ENCODE measurements around the gene FYB1. TPM values are rescaled to one million over a fixed set of nuclear protein-coding genes. Genes with fewer than 3 reads are reported as not detected.

Gene FYB1
- total and polyA plus RNA-seq, 2 of the 4 experiments (the other 2 are of a cell fraction) = not detected

GRCh38 chr5:39225405-39226099 lies 6.2 kb upstream of the FYB1 start:
- TF ChIP-seq CEBPB (IDR thresholded peaks at IDR 0.05; ENCODE audit: low read depth, low read length) (no peak), RAD21 (IDR thresholded peaks at IDR 0.05; ENCODE audit: low read length) (no peak), NFE2L2 (IDR thresholded peaks at IDR 0.05; ENCODE audit: low read depth, low read length) (no peak), SMC3 (IDR thresholded peaks at IDR 0.05; ENCODE audit: low read depth, low read length) (no peak), MAZ (IDR thresholded peaks at IDR 0.05; ENCODE audit: borderline replicate concordance, low read depth, low read length) (no peak), RFX5 (IDR thresholded peaks at IDR 0.05; ENCODE audit: low read depth, low read length) (no peak), FOS (IDR thresholded peaks at IDR 0.05; ENCODE audit: low read depth, low read length) (no peak), CHD1 (IDR thresholded peaks at IDR 0.05; ENCODE audit: low read depth, low read length) (no peak), ELK1 (IDR thresholded peaks at IDR 0.05; ENCODE audit: borderline replicate concordance, low read depth, low read length) (no peak), USF2 (IDR thresholded peaks at IDR 0.05; ENCODE audit: low read depth, low read length) (no peak), RCOR1 (IDR thresholded peaks at IDR 0.05; ENCODE audit: insufficient replicate concordance, low read length) (no peak), MXI1 (IDR thresholded peaks at IDR 0.05; ENCODE audit: borderline replicate concordance, low read depth, low read length) (no peak), BHLHE40 (IDR thresholded peaks at IDR 0.05; ENCODE audit: low read depth, low read length) (no peak), MAFK (IDR thresholded peaks at IDR 0.05; ENCODE audit: low read depth, low read length) (no peak)
- ChIA-PET CTCF (no interaction called here), POLR2A (ENCODE audit: unreplicated experiment) (no interaction called here)
- intact Hi-C loops (cut with micrococcal nuclease) (no loop called here), in situ Hi-C loops (cut with MboI; ENCODE audit: low sequenced_read_pairs) (no loop called here), dilution Hi-C loops (cut with HindIII; ENCODE audit: low sequenced_read_pairs, unreplicated experiment) (no loop called here)
- Histone ChIP-seq H2BK15ac (ENCODE audit: low read depth, low read length) (no peak overlapping the region), H3K4me1 (ENCODE audit: control insufficient read depth, insufficient read depth, low read length) (no peaks in the 10 kb centered on the region), H4K5ac (ENCODE audit: low read depth, low read length) (no peak overlapping the region), H3K27ac (ENCODE audit: insufficient read depth, low read length) (no peak overlapping the region), H3K9me3 (ENCODE audit: control insufficient read depth, insufficient read depth, low read length) (no peaks in the 10 kb centered on the region), H3K79me1 (ENCODE audit: low read depth in 1 of 2, low read length in 2 of 2) (no peaks in the 10 kb centered on the region), H4K91ac (ENCODE audit: insufficient read depth, low read depth, low read length) (no peak overlapping the region), H3K23ac (ENCODE audit: low read depth, low read length) (no peak overlapping the region), H3K56ac (ENCODE audit: extremely low read depth, insufficient read depth, low read length) (no peak overlapping the region), H3K27me3 (ENCODE audit: control insufficient read depth, insufficient read depth, low read length) (peaks cover 12% of the 10 kb centered on the region), H3K4me2 (ENCODE audit: low read depth, low read length) (no peak overlapping the region), H2BK20ac (ENCODE audit: low read depth, low read length) (no peak overlapping the region), H4K8ac (ENCODE audit: low read depth in 2 of 2, low read length in 2 of 2) (no peak overlapping the region), H2BK120ac (ENCODE audit: low read depth, low read length) (no peak overlapping the region), H3K9ac (ENCODE audit: low read depth, low read length) (no peak overlapping the region), H3K36me3 (ENCODE audit: control insufficient read depth, insufficient read depth, low read length) (no peaks in the 10 kb centered on the region), H3K18ac (ENCODE audit: low read depth, low read length) (no peak overlapping the region), H3K4me3 (ENCODE audit: insufficient read depth, low read depth, low read length) (no peak overlapping the region), H2AFZ (replicated peaks; ENCODE audit: low read length, poor library complexity) (no peak overlapping the region), H2BK5ac (ENCODE audit: low read depth, low read length, poor library complexity, severe bottlenecking) (no peak overlapping the region), H2AK5ac (ENCODE audit: low read depth, low read length) (no peak overlapping the region), H3K9me1 (ENCODE audit: insufficient read depth, low read length) (no peaks in the 10 kb centered on the region), H2AK9ac (replicated peaks; ENCODE audit: low read depth, low read length, poor library complexity) (no peak overlapping the region), H4K20me1 (ENCODE audit: insufficient read depth, low read length) (no peaks in the 10 kb centered on the region), H3K4ac (ENCODE audit: low read depth, low read length) (no peak overlapping the region), H3K14ac (replicated peaks; ENCODE audit: low read depth, low read length) (no peak overlapping the region)
- DNase-seq = no peak
- no peak for ATAC-seq (ENCODE audit: low read depth)
- no TSS peak for BruUV-seq (replicated peaks)
- 83% methylated on average over 1 of the region's 2 CpGs; no CpG with 5 or more reads in 1 of the 2 experiments for WGBS, 2 experiments (ENCODE audit: extremely low coverage in 2 of 2, insufficient read length in 1 of 2)
